Left ventricle myocardium superior (tissue), 1 donor: ENCODE results near the gene ADGRB3. TPM values are rescaled to one million over a fixed set of nuclear protein-coding genes. Genes with fewer than 3 reads are reported as not detected.

ENCODE experiments used
- ATAC-seq: fragments of 200-7000 bp; cut with Tn5 transposase; one replicate; pipeline ENCODE4 v1.9.1; 2020; ENCODE audit warnings: mild to moderate bottlenecking, moderate library complexity
- DNase-seq: peaks from one replicate; pipeline ENCODE4 v3.0.0-alpha.2; 2020
- intact Hi-C: fragments of 100-400 bp; cut with micrococcal nuclease; formaldehyde crosslinking; loops from one replicate; pipeline ENCODE4 v1.11.0; 2022
- total RNA-seq: library from RNA; stranded (reverse); fragmentation: NEBNext Ultra II Directional; extraction: Animal tissue kit (Norgen Biotek cat#: 25700); gene quantifications from one replicate; pipeline ENCODE4 v1.2.1, GENCODE V29; 2021
- donor health status: DM: no; HTN: yes; CAD: no; lungs with severe emphysema.

Gene ADGRB3
- total RNA-seq, 1 donor from 2014 or later, result 0.89 TPM

DNA sequence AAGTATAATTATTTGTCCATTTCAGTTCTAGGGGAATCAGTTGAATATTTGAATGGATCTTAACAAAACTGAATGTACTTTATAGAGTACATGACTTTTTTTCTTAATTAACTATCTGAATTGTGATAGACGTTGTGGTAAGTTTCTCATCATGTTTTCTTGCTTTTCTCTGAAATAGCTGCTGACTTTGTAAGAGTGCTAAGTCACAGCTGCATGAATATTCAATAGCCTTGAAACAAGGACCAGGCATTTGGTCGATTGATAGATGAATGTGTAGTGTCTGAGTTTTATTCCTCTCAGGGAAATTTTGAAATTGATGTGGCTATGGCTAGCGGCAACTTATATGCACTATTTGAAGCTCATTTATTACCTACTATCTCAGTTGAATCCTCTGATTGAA lies 56.0 kb downstream of the ADGRB3 start:
- ATAC-seq (no peak), DNase-seq (no peak)
- intact Hi-C loops, result no loop called here

DNA sequence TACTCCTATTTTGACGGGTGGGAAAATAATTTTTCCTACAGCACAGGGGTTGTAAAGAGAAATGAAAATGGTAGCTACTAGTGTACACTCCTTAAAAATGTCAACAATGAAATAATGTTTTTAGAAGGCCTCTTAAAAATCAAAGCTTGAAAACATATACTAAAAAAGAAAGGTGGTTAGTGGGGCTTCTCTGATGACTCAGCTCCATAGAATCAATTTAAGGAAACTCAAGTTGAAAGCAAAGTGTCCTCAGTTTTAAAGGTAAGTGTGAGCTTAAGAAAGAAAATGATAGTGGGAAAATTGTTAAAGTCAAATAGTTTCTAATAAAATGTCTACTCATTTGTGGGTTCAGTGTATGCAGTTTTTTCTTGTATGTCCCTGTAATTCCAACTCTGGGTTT lies 58.2 kb downstream of the ADGRB3 start:
- intact Hi-C loops, result no loop called here
- ATAC-seq, result no peak
- DNase-seq, result no peak

DNA sequence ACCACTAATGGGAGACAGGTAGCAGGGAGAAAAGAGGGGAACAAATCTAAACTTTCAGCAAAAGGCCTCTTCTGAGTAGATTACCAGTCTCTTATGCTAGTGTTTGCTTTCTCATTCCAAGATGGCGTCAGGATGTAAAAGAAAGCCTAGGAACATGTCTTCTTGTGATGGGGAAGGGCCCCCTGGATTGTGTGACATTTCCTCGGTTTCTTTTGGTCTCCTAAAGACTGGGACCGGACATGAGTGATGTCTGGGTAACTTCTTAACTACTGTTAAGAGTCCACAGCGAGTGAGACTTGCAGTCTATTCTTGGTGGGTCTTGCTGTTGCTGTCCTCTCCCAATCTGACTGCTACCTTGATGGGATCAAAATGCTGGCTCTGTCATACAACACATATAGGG lies 60.3 kb downstream of the ADGRB3 start:
- no peak for DNase-seq
- intact Hi-C loops, result no loop called here
- ATAC-seq, result no peak

DNA sequence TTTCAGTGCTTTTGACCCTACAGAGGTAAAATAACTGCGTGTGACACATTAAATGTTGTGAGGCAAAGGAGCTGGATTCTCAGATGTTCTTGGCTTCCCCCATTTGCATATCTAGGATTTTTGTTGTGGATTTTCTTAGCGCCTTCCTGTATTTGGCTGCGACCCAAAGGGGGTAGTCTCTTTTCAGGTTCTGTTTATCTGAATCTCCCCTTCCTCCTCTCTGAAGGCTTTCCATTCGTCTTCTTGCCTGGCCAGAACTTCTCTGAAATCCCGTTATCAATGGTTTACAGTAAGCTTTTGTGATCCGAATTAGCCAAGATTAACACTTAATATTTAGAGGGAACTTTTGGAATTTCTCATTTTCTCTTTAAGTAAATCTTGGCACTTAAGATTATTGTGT lies 60.8 kb downstream of the ADGRB3 start:
- intact Hi-C loops, result no loop called here
- ATAC-seq, result no peak
- DNase-seq, result no peak

- no peak for DNase-seq
- intact Hi-C loops, result no loop called here
- no peak for ATAC-seq
These were observed 62.3 kb downstream of the ADGRB3 start for GRCh38 chr6:68697394-68697793.

GRCh38 chr6:68701159-68701558 lies 66.1 kb downstream of the ADGRB3 start:
- DNase-seq, result no peak
- ATAC-seq, result no peak
- intact Hi-C loops, result no loop called here

GRCh38 chr6:68704485-68704884 lies 69.4 kb downstream of the ADGRB3 start:
- DNase-seq, result no peak
- ATAC-seq, result no peak
- intact Hi-C loops, result no loop called here

DNA sequence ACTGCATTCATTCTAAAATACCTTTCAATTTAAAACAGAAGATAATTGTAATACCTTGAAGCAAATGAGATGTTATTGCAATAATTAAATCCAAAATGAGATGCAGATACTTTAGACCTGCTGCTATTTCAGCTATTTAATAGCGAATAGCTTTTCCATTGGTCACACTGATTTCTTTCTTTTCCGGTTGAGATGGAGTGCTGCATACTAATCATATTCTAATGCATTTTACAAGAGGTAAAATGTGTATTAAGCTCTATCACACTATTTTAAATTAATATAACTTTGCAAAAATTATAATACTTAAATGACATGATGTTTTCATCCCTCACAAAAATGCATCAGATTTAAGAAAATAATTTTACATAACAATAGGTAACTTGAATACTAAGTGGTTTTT lies 74.0 kb downstream of the ADGRB3 start:
- intact Hi-C loops, result no loop called here
- DNase-seq (no peak), ATAC-seq (no peak)

GRCh38 chr6:68709882-68710281 lies 74.8 kb downstream of the ADGRB3 start:
- no peak for ATAC-seq
- intact Hi-C loops, result no loop called here
- no peak for DNase-seq

DNA sequence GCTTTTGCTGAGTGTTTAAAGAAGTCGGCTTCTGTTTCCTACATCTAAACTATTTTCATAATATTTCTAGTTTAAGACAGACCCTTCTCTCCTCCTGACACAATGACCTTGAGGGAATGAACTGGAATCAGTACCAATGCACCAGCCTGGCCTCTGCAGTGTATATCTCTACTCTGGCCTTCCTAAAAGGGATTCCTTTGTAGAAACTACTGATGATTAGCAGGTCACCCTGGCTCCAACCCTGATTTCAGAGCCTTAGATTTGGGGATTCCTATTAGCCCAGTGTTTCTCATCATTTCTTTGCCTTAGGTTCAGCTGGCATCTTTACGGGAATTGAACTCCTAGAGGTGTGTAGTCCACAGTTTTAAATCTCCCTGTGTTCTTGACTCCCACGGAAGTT lies 75.4 kb downstream of the ADGRB3 start:
- no peak for DNase-seq
- no peak for ATAC-seq
- intact Hi-C loops, result no loop called here

DNA sequence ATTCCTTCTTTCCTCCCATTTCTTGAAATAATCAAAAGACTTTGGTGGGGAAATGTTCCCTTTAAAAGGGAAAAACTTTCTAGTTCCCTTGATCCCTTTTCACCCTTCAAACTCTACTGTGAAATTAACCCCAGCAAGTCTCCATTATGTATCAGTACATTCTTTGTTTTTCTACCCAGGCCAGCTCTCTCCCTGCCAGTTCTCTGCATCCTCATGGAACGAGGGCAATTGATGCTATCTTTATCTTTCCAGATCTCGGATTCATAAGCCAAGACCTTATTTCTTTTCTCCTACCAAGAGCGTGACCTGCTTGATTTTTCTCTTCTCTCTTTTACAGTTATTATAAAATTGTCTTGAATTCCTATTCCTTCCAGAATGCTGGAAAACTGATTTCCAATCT lies 75.8 kb downstream of the ADGRB3 start:
- ATAC-seq (no peak), DNase-seq (no peak)
- intact Hi-C loops, result no loop called here

DNA sequence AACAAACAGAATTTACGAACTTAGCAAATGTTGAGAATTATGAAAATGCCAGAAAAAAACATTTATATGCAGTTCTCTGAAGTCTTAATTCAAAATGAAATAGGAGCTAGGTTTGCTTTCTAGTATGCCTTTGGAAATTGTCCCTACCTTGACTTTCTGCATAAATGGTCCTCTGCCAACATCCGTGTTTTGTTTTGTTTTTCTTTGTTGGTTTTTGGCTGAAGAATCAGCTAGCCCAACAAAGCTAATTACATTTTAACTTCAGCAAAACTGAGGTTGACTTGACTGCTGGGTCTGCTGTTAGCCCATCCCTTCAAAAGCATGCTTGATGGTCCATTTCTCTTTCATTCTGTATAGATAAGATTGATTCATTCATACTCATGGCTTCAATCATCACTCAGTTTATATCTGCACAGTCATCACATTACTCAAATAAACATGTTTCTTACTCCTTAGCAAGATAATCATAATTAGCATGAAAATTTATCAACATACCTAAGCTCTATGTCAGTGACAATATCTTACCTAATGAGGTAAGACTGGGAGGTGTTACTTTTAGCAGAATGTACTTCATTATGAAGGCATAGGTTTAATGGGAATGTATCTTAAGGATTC lies 76.4 kb downstream of the ADGRB3 start:
- ATAC-seq (no peak), DNase-seq (no peak)
- intact Hi-C loops, result no loop called here

DNA sequence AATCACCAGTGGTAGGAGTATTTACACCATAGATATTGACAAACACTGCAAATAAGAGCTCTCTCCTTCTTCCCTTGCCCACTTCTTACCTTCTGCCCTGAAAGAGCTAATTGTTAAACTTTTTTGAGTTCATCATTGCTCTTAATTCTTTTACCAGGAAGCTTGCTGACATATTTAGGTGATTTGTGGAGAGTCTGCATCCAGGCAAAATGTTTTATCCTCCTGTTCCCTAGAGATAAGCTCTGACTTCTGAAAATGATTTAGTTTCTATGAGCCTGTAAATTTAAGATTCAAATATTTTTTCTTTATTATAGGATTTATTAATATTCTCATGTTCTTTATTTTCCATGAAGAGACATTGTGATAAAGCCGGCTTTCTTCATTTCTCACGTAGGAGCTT lies 81.5 kb downstream of the ADGRB3 start:
- intact Hi-C loops, result no loop called here
- no peak for ATAC-seq
- DNase-seq, result no peak

GRCh38 chr6:68718385-68719073 lies 83.4 kb downstream of the ADGRB3 start:
- peak; percentile 96 for ATAC-seq

DNA sequence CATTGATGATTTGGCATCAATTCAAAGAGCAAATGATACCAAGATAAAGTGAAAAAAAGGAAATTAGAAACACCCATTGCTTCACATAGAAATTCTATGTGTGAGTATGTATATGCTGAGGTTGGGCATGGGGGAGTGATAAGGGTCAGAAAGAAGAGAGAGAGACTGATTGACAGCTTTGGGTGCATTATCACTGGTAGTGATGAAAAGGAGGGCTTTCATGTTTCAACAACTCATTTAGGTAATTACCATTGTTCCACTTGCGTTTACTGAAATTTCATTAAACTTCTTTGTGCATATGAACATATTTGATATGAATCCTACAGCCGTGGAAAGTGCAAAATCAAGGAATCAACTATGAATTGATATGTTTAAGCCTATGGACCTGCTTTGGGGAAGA lies 84.7 kb downstream of the ADGRB3 start:
- intact Hi-C loops, result no loop called here
- no peak for ATAC-seq
- DNase-seq, result no peak

More at GRCh38 chr6:68718385-68719073, 83.4 kb downstream of the ADGRB3 start:
- intact Hi-C loops, result no loop called here
- DNase-seq, result peak; percentile 28

- intact Hi-C loops, result no loop called here
- no peak for ATAC-seq
- no peak for DNase-seq
These were observed 87.9 kb downstream of the ADGRB3 start for GRCh38 chr6:68722891-68723527.

DNA sequence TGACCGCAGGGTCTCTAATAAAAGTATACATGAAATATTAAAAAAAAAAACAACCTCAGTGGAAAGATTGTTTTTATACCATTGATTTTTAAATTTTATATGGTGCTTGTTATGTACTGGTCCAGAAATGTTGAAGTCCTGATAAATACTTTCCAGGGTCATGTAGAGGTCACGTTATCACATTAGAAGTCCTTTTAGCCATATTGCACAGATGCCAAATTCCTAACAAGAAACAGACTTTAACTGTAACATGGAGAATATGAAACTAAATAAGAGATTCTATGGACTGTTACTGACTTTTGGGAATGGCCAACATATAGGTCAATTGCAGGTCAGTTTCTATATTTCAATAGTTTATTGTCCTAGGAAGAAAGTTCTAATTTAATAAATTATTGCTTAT lies 89.0 kb downstream of the ADGRB3 start:
- DNase-seq (no peak), ATAC-seq (no peak)
- intact Hi-C loops, result no loop called here

- ATAC-seq (no peak), DNase-seq (no peak)
- intact Hi-C loops, result no loop called here
These were observed 91.3 kb downstream of the ADGRB3 start for GRCh38 chr6:68726337-68726736.

DNA sequence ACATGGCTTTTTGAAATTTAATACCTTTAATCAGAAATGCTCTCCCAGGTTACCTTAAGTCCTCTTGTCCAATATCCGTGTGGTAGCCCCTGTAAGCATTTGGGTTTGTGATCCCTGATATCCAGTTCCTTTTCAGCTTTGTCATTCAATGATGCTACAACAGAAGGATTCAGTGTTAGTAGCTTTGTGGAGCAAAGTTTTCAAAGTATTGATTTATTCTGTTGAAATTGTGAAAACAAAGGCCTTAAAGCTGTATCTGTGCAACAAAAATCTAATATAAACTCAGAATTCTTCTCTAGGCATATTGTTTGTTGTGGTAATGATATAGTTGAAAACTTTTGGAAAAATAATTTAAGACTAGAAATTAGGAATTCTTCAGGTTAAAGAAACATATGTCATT lies 91.9 kb downstream of the ADGRB3 start:
- intact Hi-C loops, result no loop called here
- ATAC-seq (no peak), DNase-seq (no peak)

DNA sequence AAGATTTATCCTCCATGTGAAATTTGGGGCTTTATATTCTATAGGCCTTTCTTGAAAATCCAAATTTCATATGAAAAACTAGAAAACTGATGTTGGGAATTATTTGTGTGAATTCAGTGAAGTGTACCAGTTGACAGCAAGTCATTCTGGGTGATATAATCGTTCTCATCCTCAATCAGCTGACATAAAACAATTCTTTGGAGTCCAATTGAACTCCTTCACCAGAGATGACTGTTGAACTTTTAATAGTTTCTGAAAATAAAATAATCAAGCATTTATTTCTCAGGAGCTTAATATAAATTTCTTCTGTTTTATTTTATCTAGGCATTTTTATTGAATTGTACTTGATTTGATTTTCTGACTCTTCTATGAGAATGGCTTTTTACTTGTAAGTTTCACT lies 92.6 kb downstream of the ADGRB3 start:
- intact Hi-C loops, result no loop called here
- DNase-seq, result no peak

More for the DNA sequence above, 92.6 kb downstream of the ADGRB3 start:
- no peak for ATAC-seq
